HG03103 (cell line): ENCODE measurements around the gene CYSTM1.
A peak's percentile ranks its signal among the peaks of the same experiment; 100 is the strongest.
"Not testable (repeated sequence)": the region's sequence is repeated elsewhere in the genome, so short reads cannot be mapped to it uniquely, and the experiment has no call there.

ENCODE experiments used
- ATAC-seq: cut with Tn5 transposase; IDR thresholded peaks from one replicate; pipeline ENCODE4 v1.9.1; 2021; ENCODE audit warnings: low read depth; ENCODE audit not compliant: unreplicated experiment

The CYSTM1 gene

DNA sequence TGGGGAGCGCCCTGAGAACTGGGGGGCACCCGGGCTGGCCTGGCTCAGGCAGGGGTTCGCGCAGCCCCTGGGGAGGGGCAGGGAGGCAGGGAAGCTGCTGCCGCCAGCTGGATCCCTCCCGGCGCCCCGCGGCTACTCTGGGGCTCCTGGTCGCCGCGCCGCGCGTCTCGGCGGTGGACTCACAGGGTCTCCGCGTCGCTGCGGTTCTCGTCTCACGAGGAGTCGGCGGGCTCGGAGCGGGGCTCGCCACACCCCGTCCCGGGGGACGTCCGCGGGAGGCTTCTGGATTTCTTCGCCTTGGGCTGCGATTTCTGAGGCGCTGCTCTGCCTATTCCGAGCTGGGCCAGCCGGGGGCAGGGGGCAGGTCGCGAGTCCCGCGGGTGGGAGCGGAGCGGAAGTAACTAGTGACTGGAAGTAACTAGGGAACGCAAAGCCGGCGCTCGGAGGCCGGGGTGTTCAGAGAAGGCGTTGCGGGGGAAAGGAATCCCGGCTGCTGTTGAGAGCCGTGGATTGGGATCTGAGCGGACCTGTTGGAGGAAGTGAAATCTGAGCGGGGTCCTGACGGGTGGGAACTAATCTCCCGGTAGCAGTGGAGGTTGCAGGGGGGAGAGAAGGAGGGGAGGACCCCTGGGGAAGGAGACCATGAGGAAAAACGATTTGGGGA lies 511 bp downstream of the CYSTM1 start:
- ATAC-seq = peak; percentile 35

DNA sequence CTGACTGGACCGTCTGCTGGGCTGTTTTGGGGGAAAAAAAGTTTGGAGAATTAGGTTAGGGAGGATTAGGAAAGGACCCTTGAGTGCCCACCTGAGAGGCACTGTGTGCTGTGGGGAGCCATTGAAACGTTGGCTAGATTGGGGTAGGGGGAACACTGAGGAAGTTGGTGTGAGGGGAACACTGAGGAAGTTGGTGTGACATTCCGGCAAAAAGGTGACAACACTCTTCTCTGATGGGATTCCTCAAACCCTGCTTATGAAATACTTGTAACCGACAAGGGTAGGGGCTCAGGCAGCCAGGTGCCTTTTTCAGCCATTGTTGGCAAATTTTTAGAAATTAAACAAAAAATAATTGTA lies 1.0 kb downstream of the CYSTM1 start:
- ATAC-seq = no peak

DNA sequence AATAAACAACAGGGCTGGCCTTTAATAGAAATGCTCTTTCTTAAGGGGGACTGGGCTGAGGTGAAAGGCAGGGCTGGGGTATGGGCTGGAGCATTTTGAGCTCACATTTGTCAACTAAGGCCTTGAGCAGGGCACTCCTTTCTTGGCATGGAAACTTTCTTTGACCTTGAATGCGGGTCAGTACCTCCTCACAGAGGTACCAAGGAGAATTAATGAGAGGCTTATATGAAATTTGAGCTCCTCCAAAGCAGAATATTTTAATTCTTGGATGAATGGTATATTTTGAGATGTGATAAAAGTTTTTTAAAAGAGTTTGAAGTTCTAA lies 3.1 kb downstream of the CYSTM1 start:
- no peak for ATAC-seq

DNA sequence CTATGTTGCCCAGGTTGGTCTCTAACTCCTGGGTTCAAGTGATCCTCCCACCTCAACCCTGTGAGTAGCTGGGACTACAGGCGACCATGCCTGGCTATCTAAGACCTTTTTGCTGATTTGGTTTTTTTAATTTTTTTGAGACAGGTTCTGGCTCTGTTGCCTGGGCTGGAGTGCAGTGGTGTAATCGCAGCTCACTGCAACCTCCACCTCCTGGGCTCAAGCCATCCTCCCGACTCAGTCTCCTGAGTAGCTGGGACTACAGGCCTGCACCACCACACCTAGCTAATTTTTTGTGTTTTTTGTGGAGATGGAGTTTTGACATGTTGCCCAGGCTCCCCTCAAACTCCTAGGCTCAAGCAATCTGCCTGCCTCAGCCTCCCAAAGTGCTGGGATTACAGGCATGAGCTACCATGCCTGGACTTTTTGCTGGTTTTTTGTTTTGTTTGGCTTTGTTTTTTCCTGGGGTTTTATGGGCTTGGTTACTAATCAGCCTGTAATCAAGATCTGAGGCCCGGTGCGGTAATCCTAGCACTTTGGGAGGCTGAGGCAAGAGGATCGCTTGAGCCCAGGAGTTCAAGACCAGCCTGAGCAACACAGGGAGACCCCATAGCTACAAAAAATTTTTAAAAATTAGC lies 3.6 kb downstream of the CYSTM1 start:
- no peak for ATAC-seq

DNA sequence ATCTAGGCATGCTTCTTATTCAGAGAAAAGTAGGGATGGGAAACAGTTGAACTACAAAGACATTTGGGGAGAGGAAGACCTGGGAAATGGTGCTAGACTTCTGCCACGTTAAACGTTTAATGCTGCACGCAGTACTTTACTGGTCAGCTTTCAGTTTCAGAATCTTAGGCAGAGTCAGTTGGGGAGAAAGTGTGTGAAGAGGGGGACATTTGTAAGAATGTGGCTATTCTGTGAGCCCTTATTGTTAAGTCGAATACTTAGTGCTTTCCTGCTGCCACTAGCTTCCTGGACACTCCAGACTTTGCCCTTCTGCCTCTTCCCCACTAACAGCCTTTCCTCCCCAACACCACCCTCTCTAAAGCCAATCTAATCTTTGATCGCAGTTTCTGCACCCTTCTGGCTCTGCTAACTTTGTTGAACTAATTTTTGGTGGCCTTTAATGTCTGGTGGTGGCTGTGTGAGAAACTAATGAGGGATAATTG lies 6.1 kb downstream of the CYSTM1 start:
- no peak for ATAC-seq

DNA sequence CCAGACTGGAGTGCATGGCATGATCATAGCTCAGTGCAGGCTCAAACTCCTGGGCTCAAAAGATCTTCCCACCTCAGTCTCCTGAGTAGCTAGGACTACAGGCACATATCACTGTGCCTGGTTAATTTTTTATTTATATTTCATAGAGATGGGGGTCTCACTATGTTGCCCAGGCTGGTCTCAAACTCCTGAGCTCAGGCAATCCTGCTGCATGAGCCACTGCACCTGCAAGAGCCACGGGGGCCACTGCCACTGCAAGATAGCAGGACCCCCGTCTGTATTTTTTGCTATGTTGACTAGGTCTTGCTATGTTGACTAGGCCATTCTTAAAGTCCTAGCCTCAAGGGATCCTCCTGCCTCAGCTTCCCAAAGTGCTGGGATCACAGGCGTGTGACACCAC lies 6.5 kb downstream of the CYSTM1 start:
- no peak for ATAC-seq

DNA sequence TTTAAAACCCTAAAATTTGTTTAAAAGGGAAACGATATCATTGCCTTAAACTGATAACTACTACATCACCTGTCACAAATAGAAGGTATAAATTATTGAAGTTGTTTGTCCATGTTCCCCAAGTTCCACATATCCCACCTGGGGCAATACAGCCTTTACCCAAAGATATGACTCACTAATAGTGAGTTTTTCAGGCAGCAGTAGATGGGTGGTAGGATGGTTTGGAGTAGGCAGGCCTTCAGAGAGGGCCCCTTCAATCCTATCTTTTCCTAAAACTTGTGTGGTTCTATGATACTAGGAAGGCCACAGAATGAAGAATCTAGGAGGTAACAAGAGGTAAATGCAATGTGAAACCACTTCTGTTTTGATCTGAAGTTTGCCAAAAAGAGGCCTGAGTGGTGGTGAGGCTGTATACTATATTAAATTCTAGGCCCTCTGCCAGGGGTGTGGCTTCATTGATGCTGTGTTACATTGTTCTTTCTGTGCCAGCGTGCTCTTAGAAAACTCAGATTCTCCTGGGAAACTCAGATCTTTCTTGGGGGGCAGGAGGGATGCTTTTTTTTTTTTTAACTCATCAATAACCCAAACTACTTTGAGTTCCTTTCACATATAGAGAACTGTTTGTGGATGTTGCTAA lies 7.2 kb downstream of the CYSTM1 start:
- no peak for ATAC-seq

DNA sequence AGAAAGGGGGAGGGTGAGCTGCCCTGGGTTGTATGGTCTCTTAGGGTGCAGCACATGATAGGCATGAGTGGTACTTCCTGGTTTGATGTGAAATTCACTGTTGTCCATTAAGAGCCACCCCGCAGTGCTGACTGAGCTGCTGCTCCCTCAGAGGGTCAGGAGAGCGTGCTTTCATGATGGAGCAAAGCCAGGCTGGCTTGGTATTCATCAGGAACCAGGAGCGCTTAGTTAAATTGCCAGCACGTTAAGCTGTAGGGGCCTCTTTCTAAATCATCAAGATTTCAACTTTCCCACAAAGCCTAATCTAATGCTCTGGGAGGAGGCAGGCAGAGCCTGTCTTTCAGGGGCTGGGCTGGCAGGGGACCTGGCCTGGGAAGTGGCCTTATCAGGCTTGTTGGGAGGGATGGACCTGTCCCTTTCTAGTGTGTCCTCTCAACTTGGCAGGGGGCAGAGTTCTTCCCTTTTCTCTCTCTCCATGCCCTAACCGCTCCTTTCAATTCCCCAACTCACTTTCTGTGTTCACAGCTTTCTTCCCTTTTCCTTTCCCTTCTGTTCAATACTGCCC lies 7.9 kb downstream of the CYSTM1 start:
- no peak for ATAC-seq

DNA sequence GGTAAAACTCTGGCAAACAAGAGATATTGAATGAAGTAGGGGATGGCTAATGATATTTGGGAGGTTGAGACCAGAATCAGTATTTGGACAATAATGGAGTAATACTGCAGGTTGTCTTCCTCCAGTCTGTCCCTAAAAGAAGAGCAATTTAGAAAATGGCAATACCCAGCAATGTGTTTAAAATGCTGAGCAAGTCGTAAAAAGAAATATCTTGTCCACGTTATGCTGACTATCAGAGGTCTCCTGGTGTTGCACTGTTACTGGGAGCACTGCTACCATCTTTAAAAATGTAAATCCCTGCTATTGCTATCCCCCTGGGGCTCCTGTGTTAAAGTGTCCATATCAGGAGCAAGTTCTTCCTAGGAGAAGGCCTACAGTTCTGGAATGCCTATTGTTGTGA lies 10.4 kb downstream of the CYSTM1 start:
- no peak for ATAC-seq

DNA sequence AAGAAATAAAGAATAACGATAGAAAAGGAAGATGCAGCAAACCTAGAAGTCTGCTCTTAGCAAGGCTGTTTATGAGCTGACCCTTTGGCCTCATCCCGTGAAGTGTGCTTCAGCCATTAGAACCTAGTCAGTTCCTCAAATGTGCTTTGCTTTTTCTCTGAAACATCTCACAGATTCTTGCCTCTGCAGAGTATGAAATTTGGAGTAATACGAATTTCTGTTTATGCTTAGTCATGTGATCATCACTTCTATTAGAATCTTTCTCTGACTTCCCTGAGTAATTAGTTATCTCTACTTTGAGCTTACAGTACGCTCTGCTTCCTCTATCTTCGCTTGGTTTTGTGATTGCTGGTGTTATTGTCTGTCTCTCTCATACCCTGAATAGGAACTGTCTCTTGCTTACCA lies 11.3 kb downstream of the CYSTM1 start:
- no peak for ATAC-seq

DNA sequence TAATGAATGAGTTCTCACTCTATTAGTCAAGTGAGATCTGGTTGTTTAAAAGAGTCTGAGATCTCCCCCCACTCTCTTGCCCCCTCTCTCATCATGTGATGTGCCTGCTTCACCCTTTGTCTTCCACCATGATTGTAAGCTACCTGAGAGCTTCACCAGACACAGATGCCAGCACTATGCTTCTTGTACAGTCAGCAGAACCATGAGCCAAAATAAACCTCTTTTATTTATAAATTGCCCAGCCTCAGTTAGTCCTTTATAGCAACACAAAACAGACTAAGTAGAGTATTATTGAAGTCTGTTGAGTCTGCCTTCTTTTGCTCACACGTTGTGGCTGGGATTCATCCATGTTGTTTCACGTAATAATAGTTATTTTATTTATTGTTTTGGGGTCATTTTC lies 14.3 kb downstream of the CYSTM1 start:
- ATAC-seq = no peak

DNA sequence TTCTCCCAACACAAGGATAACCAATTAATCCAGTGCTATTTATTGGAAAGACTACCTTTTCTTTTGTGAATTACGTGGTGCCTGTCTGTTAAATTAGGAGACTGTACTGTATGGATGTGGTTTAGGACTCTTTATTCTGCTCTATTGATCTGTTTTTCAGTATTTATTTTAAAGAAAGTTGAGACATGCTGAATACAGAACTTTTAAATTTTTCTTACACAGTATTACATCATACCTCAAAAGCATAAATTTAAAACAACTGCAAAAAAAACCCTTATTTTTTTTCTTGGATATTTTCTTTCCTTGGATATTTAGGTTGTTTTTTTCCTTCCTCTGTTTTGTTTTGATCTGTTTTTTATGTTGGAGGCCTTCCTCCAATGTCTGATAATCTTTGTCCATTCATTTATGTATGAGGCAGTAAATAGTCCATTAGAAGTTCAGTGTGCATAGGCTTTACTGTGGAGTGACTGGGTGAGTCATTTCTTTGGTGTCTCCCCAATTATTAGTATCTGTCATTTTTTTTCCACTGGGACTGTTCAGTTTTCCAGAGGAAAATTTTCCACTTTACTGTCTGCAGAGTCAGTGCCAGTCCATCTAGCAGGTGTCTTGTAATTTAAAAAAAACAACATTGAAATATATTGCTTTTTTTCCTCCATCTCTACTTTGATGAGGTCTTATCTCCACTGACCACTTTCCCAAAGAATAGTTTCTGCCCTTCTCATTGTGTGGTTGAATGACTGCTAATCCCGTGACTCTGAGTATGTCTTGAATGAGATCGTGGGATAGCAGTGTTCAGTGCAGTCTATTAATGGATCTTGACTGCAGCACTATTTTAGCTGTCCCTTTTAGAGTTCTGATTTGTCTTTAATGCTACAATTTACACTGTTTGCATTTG lies 15.2 kb downstream of the CYSTM1 start:
- no peak for ATAC-seq

DNA sequence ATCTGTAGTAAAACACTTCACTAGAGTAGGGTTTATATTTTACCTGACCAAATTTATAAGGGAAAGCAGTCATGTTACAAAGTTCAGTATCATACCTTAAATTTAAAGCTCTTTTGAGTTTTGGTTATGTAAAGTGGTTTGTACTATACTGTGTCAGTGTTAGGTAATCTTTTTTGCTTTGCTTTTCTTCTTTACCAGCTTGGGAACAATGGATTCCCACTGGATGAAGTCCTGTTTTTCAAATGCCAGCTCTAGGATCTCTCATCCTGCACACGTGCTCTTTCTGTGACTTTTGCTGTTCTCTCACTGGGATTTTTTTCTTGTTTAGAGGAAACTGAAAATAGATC lies 15.9 kb downstream of the CYSTM1 start:
- no peak for ATAC-seq

DNA sequence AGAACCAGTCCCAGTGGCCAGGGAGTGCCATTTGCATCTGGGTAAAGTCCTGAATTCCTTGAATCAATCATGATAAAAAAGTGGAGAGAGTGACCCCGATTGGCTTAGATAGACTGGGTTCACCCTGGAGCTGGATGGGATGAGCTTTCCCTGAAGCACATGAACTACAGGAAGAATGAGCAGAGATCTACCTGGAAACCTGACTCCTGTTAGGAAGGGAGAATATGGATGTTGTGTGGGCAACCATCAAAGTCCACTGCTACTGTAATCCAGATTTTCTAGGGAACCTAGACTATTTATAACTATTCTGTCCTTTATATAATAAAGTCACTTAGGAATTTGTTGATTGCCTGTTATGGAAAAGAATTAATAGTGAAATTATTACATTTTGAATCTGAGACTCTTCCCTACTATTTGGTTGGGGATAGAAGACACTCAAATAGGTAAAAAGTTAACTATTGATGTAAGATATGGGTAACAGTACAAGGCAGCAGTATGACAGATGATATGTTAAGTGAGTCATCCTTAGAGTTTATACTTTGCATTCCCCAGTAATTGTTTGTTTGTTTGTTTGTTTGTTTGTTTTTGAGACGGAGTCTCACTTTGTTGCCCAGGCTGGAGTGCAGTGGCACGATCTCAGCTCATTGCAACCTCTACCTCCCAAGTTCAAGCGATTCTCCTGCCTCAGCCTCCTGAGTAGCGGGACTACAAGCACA lies 17.9 kb downstream of the CYSTM1 start:
- no peak for ATAC-seq

DNA sequence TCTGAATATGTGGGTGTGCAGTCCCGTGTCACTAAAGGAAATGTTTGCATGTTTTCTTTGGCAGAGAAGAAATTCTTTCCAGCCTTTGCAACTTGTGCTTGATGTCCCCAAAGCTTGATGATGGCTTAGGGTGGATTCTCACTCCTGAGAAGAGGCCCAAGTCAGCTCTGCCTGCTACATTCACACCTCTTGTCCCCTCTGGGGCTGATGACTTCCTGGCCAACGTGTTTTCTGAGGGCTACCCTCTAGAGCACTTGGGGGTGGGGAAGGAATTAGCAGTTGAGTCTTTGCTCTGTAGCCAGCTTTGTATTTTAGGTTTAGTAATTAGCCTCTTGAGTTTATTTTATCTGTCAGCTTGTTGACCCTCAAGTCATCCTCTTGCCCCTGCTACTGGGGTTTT lies 19.7 kb downstream of the CYSTM1 start:
- no peak for ATAC-seq

DNA sequence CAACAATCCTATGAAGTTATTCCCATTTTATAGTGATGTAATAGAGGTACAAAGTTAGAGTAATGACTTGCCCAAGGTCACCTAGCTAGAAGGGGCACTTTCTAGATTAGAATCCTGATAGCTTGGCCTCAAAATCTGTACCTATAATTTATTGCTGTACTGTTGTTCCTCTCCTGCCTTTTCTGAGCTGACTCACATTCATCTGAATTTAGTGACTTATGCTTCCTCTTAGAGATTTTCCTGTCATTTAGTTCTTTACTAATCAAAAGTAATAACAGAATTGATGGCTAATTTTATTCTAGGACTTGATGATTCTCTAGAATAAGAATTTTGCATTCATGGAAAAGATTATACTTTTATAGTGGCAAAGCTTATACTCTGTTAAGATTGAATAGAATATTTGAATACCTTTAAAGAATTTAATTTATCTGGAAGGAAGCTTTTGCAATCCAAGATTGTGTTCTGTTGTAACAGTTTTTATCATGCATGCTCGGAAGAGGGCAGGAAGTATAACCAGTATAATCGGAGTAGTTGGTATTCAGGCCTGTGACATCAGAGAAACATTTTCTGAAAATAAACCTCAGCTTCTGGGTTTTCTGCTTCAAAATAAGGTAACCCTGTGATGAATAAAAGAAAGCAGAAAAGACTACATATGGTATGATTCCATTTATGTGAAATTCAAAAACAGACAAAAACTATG lies 21.3 kb downstream of the CYSTM1 start:
- no peak for ATAC-seq

DNA sequence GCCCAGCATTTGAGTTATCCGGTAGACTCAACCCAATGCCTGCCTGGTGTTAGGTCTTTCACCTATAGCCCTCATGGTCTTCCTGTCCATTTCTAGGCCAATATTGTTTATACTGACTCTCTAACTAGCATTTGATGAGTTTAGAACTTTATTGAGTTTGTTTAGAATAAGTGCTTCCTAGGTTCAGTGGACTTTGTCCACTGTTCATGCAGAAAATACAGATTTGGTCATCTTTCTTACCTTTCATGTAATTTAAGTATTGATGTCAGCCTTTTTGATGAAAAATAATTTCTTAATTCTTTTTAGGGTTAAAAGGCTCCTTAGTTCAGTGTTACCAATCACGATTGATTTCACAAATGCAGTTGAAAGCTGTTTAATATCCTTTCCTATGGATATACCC lies 22.0 kb downstream of the CYSTM1 start:
- ATAC-seq = no peak

DNA sequence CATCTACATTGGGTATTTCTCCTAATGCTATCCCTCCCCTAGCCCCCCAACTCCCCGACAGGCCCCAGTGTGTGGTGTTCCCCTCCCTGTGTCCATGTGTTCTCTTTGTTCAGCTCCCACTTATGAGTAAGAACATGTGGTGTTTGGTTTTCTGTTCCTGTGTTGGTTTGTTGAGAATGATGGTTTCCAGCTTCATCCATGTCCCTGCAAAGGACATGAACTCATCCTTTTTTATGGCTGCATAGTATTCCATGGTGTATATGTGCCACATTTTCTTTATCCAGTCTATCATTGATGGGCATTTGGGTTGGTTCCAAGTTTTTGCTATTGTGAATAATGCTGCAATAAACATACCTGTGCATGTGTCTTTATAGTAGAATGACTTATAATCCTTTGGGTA lies 23.9 kb downstream of the CYSTM1 start:
- not testable (repeated sequence) for ATAC-seq

DNA sequence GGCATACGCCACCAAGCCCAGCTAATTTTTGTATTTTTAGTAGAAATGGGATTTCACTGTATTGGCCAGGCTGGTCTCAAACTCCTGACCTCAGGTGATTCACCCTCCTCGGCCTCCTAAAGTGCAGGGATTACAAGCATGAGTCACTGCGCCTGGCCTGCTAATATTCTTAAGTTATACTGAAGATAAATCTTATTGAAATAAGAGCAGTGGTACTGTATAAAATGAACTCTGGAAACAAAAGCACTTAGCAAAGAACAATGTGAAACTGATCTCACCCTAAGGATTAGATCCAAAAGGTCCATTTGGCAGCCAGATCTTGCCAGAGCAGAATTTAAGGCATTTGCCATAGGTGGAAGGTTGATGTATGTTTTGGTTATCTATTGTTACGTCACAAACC lies 27.1 kb downstream of the CYSTM1 start:
- no peak for ATAC-seq

DNA sequence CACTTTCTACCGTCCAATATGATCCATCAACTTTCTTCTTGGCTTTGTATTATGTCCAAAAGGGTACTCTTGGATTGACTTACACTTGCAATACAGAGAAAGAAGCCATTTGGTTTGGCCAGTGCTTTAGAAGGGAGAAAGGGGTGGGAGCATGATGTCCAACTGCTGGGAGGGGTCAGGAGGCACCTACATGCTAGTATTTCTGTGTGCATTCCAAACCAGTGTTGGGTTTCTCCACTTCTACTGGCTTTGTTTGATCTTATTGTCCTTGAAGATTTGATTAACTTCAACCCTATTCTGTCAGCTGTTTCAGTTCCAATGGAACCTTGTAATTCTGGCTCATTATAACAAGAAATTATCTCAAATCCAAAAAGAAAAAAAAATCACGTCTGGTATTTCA lies 27.6 kb downstream of the CYSTM1 start:
- no peak for ATAC-seq
